Astrocyte (in vitro differentiated cells and primary cell): ENCODE measurements around the gene ZMYND11. TPM values are rescaled to one million over a fixed set of nuclear protein-coding genes. Genes with fewer than 3 reads are reported as not detected.

Experiments
- DNase-seq: peaks from one replicate; pipeline ENCODE4 v3.0.0-alpha.2; 2010; ENCODE audit warnings: low read depth
- FAIRE-seq: peaks from 2 replicates; lab custom pipeline; 2011; peaks lifted over from hg19 to GRCh38; lab: Jason Lieb, UNC
- H2AFZ ChIP-seq: 2 replicates; pipeline ENCODE4 v1.6.0; 2012; ENCODE audit warnings: low read depth, low read length, inconsistent platforms
- H3K27ac ChIP-seq: 2 replicates; pipeline ENCODE4 v1.5.1; 2011; ENCODE audit warnings: low read depth, low read length, inconsistent platforms
- H3K27me3 ChIP-seq: 2 replicates; pipeline ENCODE4 v1.6.0; 2011; ENCODE audit warnings: low read length, inconsistent platforms; ENCODE audit not compliant: insufficient read depth
- H3K36me3 ChIP-seq: 2 replicates; pipeline ENCODE4 v1.5.1; 2011; ENCODE audit warnings: low read length, inconsistent platforms; ENCODE audit not compliant: insufficient read depth
- H3K4me1 ChIP-seq: 2 replicates; pipeline ENCODE4 v1.5.1; 2011; ENCODE audit warnings: low read length, inconsistent platforms; ENCODE audit not compliant: insufficient read depth
- H3K4me2 ChIP-seq: 2 replicates; pipeline ENCODE4 v1.6.0; 2012; ENCODE audit warnings: low read length, inconsistent platforms
- H3K4me3 ChIP-seq: 2 replicates; pipeline ENCODE4 v1.5.1; 2011; ENCODE audit warnings: low read depth, mild to moderate bottlenecking, low read length, inconsistent platforms; ENCODE audit not compliant: insufficient read depth
- H3K79me2 ChIP-seq: 2 replicates; pipeline ENCODE4 v1.6.0; 2012; ENCODE audit warnings: mild to moderate bottlenecking, low read length, inconsistent platforms; ENCODE audit not compliant: insufficient read depth
- H3K9ac ChIP-seq: 2 replicates; pipeline ENCODE4 v1.6.0; 2012; ENCODE audit warnings: mild to moderate bottlenecking, low read length, inconsistent platforms
- H3K9me3 ChIP-seq: 2 replicates; pipeline ENCODE4 v1.5.1; 2012; ENCODE audit warnings: low read depth, mild to moderate bottlenecking, low read length, inconsistent platforms; ENCODE audit not compliant: insufficient read depth
- H4K20me1 ChIP-seq: 2 replicates; pipeline ENCODE4 v1.6.0; 2012; ENCODE audit warnings: low read length, inconsistent platforms; ENCODE audit not compliant: insufficient read depth
- H3K27ac Mint-ChIP-seq: one replicate; pipeline ENCODE4 v1.8.0; 2021; ENCODE audit warnings: mild to moderate bottlenecking, mixed read lengths; ENCODE audit not compliant: unreplicated experiment
- H3K27me3 Mint-ChIP-seq: one replicate; pipeline ENCODE4 v1.8.0; 2021; ENCODE audit warnings: low read depth, mixed read lengths; ENCODE audit not compliant: unreplicated experiment
- H3K36me3 Mint-ChIP-seq: one replicate; pipeline ENCODE4 v1.8.0; 2021; ENCODE audit warnings: low read depth, mixed read lengths; ENCODE audit not compliant: unreplicated experiment
- H3K4me1 Mint-ChIP-seq: one replicate; pipeline ENCODE4 v1.8.0; 2021; ENCODE audit warnings: low read depth, mixed read lengths; ENCODE audit not compliant: unreplicated experiment
- H3K4me3 Mint-ChIP-seq: one replicate; pipeline ENCODE4 v1.8.0; 2021; ENCODE audit warnings: mild to moderate bottlenecking, moderate library complexity, mixed read lengths; ENCODE audit not compliant: unreplicated experiment
- H3K9me3 Mint-ChIP-seq: one replicate; pipeline ENCODE4 v1.8.0; 2021; ENCODE audit warnings: mild to moderate bottlenecking, mixed read lengths; ENCODE audit not compliant: unreplicated experiment
- EZH2 ChIP-seq: IDR thresholded peaks from 2 replicates; pipeline ENCODE4 v1.6.1; 2012; ENCODE audit warnings: mild to moderate bottlenecking, low read length, inconsistent platforms; ENCODE audit not compliant: insufficient read depth
- total RNA-seq: library from RNA; stranded (reverse); gene quantifications from 2 replicates; pipeline ENCODE4 v1.2.1, GENCODE V29; 2021
- TF ChIP-seq, protein P1 (sequence below): IDR thresholded peaks from 2 replicates; pipeline ENCODE4 v1.5.1; 2011; ENCODE audit warnings: low read depth, mild to moderate bottlenecking, inconsistent platforms, low read length, moderate library complexity; ENCODE audit not compliant: insufficient read depth

The ZMYND11 gene
- total RNA-seq, 1 donor from 2014 or later, result 37.9 TPM

GRCh38 chr10:297567-297966, 162.3 kb downstream of the ZMYND11 start:
- TF ChIP-seq, protein P1, sequence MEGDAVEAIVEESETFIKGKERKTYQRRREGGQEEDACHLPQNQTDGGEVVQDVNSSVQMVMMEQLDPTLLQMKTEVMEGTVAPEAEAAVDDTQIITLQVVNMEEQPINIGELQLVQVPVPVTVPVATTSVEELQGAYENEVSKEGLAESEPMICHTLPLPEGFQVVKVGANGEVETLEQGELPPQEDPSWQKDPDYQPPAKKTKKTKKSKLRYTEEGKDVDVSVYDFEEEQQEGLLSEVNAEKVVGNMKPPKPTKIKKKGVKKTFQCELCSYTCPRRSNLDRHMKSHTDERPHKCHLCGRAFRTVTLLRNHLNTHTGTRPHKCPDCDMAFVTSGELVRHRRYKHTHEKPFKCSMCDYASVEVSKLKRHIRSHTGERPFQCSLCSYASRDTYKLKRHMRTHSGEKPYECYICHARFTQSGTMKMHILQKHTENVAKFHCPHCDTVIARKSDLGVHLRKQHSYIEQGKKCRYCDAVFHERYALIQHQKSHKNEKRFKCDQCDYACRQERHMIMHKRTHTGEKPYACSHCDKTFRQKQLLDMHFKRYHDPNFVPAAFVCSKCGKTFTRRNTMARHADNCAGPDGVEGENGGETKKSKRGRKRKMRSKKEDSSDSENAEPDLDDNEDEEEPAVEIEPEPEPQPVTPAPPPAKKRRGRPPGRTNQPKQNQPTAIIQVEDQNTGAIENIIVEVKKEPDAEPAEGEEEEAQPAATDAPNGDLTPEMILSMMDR, result no peak
- no peak for TF ChIP-seq EZH2
- Histone ChIP-seq H3K4me3 (no peak overlapping the region), H3K36me3 (peaks cover 3% of the 10 kb centered on the region), H3K27ac (peak overlapping the region; percentile 78), H3K4me1 (peaks cover 13% of the 10 kb centered on the region), H4K20me1 (peaks cover 14% of the 10 kb centered on the region), H3K4me2 (peak overlapping the region; percentile 81), H3K79me2 (peaks cover 3% of the 10 kb centered on the region), H2AFZ (no peak overlapping the region), H3K9ac (peak overlapping the region; percentile 69), H3K27me3 (no peaks in the 10 kb centered on the region), H3K9me3 (no peaks in the 10 kb centered on the region)
- H3K27me3 Mint-ChIP-seq, result no peaks in the 10 kb centered on the region
- no peak for FAIRE-seq
- peaks cover 22% of the 10 kb centered on the region for H3K36me3 Mint-ChIP-seq
- no peak overlapping the region for H3K27ac Mint-ChIP-seq
- no peak overlapping the region for H3K4me3 Mint-ChIP-seq
- peaks cover 2% of the 10 kb centered on the region for H3K9me3 Mint-ChIP-seq
- H3K4me1 Mint-ChIP-seq, result peaks cover 9% of the 10 kb centered on the region
- peak; percentile 71 for DNase-seq

DNA sequence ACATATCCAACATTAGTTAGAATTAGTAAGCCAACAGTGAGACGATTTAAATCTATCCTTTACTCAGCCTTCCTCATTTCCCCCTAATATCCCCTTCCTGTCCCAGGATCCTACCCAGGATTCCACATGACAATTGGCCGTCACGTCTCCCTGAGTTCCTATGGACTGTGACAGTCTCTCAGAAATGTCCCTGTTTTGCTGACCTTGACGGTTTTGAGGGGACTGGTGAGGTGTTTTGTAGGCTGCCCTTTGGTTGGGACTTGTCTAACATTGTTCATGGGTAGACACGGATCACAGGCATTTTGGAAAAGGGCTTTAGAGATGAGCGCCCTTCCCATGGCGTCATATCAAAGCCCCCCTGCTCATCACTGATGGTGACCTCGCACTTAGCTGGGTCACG, 162.8 kb downstream of the ZMYND11 start:
- Histone ChIP-seq H3K4me1 (peaks cover 13% of the 10 kb centered on the region), H3K9ac (no peak overlapping the region), H3K79me2 (peaks cover 3% of the 10 kb centered on the region), H3K9me3 (no peaks in the 10 kb centered on the region), H2AFZ (no peak overlapping the region), H3K27ac (peak overlapping the region; percentile 78), H3K27me3 (no peaks in the 10 kb centered on the region), H3K4me2 (peak overlapping the region; percentile 81), H3K4me3 (no peak overlapping the region), H4K20me1 (peaks cover 11% of the 10 kb centered on the region), H3K36me3 (peaks cover 3% of the 10 kb centered on the region)
- H3K9me3 Mint-ChIP-seq, result peaks cover 2% of the 10 kb centered on the region
- peaks cover 19% of the 10 kb centered on the region for H3K36me3 Mint-ChIP-seq
- H3K4me1 Mint-ChIP-seq, result peaks cover 9% of the 10 kb centered on the region
- no peaks in the 10 kb centered on the region for H3K27me3 Mint-ChIP-seq
- DNase-seq (no peak), FAIRE-seq (no peak)
- no peak for TF ChIP-seq EZH2
- TF ChIP-seq, protein P1, result no peak
- H3K27ac Mint-ChIP-seq, result no peak overlapping the region
- H3K4me3 Mint-ChIP-seq, result no peak overlapping the region

GRCh38 chr10:299512-299911, 164.3 kb downstream of the ZMYND11 start:
- DNase-seq (no peak), FAIRE-seq (no peak)
- H3K36me3 Mint-ChIP-seq, result peaks cover 18% of the 10 kb centered on the region
- Histone ChIP-seq H3K36me3 (peaks cover 8% of the 10 kb centered on the region), H2AFZ (no peak overlapping the region), H3K79me2 (no peaks in the 10 kb centered on the region), H3K4me2 (no peak overlapping the region), H3K27me3 (no peaks in the 10 kb centered on the region), H3K9me3 (no peaks in the 10 kb centered on the region), H3K4me1 (peaks cover 13% of the 10 kb centered on the region), H3K4me3 (no peak overlapping the region), H3K9ac (no peak overlapping the region), H3K27ac (no peak overlapping the region), H4K20me1 (peaks cover under 1% of the 10 kb centered on the region)
- H3K4me3 Mint-ChIP-seq, result no peak overlapping the region
- H3K4me1 Mint-ChIP-seq, result peaks cover 9% of the 10 kb centered on the region
- H3K9me3 Mint-ChIP-seq, result peaks cover 2% of the 10 kb centered on the region
- no peaks in the 10 kb centered on the region for H3K27me3 Mint-ChIP-seq
- TF ChIP-seq, protein P1, result no peak
- TF ChIP-seq EZH2, result no peak
- H3K27ac Mint-ChIP-seq, result no peak overlapping the region
